ENCODE measurements around the gene CLIP4. TPM values are rescaled to one million over a fixed set of nuclear protein-coding genes. Genes with fewer than 3 reads are reported as not detected.
A peak's percentile ranks its signal among the peaks of the same experiment; 100 is the strongest.

Gene CLIP4
- total and polyA plus RNA-seq, 4 donors: 15.1 to 30.1 (median 23.1) TPM

DNA sequence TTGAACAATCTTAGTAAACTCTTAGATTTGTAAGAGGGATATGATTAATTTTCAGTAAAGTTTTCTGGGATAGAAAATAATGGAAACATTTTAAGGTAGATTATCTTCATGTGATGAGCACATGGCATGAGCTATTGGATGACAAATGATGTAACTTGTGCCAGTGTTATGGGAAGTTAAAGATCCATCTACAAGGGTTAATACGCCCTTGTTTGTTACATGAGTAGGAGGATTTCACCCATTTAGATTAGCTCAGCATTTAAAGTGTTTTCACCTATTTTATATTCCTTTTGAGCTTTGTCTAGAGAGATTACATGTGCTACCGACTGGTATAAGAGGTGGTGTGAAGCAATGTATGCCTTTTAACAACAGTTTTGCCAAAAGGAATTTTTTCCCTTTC is 5.6 kb downstream of the CLIP4 start:
- Histone ChIP-seq H3K9me3 (ENCODE audit: control insufficient read depth in 4 of 4, insufficient read depth in 3 of 4, low read length in 3 of 4) (no peaks in the 10 kb centered on the region), H3K27me3 (ENCODE audit: control insufficient read depth in 3 of 3, insufficient read depth in 3 of 3, low read length in 2 of 3) (peaks cover 0 to 8% (median 0%) of the 10 kb centered on the region in 3 donors), H3K36me3 (ENCODE audit: control insufficient read depth in 4 of 4, insufficient read depth in 4 of 4, low read length in 4 of 4) (peaks cover 0 to 9% (median 0%) of the 10 kb centered on the region in 4 donors), H3K4me1 (ENCODE audit: control insufficient read depth in 5 of 5, insufficient read depth in 5 of 5, low read length in 5 of 5) (peaks cover 0 to 16% (median 2%) of the 10 kb centered on the region in 5 donors), H3K27ac (ENCODE audit: low read depth in 1 of 2, low read length in 1 of 2) (no peak overlapping the region), H3K9ac (ENCODE audit: insufficient read depth in 1 of 2, low read length in 2 of 2) (no peak overlapping the region), H3K4me3 (no peak overlapping the region)
- ATAC-seq (ENCODE audit: insufficient read depth, low FRiP score) (no peak), DNase-seq (no peak)
- 88 to 90% methylated on average over 2 of the region's 2 CpGs for WGBS, 2 donors
- TF ChIP-seq CTCF (IDR thresholded peaks at IDR 0.05; ENCODE audit: control extremely low read depth, extremely low read depth): no peak

DNA sequence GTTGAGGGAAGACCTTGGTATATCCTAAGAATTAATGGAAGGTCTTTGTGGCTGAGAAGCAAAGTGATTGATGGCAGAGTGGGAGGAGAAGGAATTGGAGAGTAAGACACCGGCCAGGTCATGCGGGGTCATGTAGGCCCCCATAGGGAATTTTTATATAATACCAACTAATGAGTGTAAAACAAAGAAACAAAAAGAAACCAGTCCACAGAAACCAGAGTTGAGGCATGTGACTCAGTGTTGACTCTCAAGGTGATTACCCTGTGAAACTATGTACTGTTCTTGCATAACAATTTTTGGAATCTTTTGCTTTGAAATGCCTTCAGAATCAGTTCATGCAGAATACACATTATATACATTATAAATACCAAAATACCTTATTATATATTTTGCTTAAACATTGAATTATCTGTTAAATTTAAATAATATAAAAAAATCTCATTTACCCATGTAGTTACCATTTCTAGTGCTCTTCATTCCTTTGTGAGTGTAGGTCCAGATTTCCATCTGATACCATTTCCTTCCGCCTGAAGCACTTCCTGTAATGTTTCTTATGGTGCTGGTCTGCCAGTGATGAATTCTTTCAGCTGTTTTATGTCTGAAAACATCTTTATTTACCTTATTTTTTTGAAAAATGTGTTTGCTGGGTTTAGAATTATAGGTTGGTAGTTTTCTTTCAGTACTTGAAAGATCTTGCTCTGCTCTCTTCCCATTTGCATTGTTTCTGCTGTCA is 8.6 kb downstream of the CLIP4 start:
- Histone ChIP-seq H3K27ac (ENCODE audit: low read depth in 1 of 2, low read length in 1 of 2) (peak overlapping the region in 1 of 2 donors; percentile 66), H3K9me3 (ENCODE audit: control insufficient read depth in 4 of 4, insufficient read depth in 3 of 4, low read length in 3 of 4) (no peaks in the 10 kb centered on the region), H3K4me1 (ENCODE audit: control insufficient read depth in 5 of 5, insufficient read depth in 5 of 5, low read length in 5 of 5) (peaks cover 0 to 12% (median 0%) of the 10 kb centered on the region in 5 donors), H3K36me3 (ENCODE audit: control insufficient read depth in 4 of 4, insufficient read depth in 4 of 4, low read length in 4 of 4) (peaks cover 0 to 9% (median under 1%) of the 10 kb centered on the region in 4 donors), H3K9ac (ENCODE audit: insufficient read depth in 1 of 2, low read length in 2 of 2) (no peak overlapping the region), H3K4me3 (no peak overlapping the region), H3K27me3 (ENCODE audit: control insufficient read depth in 3 of 3, insufficient read depth in 3 of 3, low read length in 2 of 3) (peaks cover 0 to 3% (median 0%) of the 10 kb centered on the region in 3 donors)
- TF ChIP-seq CTCF (IDR thresholded peaks at IDR 0.05; ENCODE audit: control extremely low read depth, extremely low read depth): no peak
- DNase-seq (no peak), ATAC-seq (ENCODE audit: insufficient read depth, low FRiP score) (peak; percentile 53)
- 89 to 93% methylated on average over 3 of the region's 3 CpGs for WGBS, 2 donors

- TF ChIP-seq CTCF (IDR thresholded peaks at IDR 0.05; ENCODE audit: control extremely low read depth, extremely low read depth): no peak
- Histone ChIP-seq H3K9me3 (ENCODE audit: control insufficient read depth in 4 of 4, insufficient read depth in 3 of 4, low read length in 3 of 4) (no peaks in the 10 kb centered on the region), H3K4me1 (ENCODE audit: control insufficient read depth in 5 of 5, insufficient read depth in 5 of 5, low read length in 5 of 5) (peaks cover 0 to 13% (median 0%) of the 10 kb centered on the region in 5 donors), H3K27me3 (ENCODE audit: control insufficient read depth in 3 of 3, insufficient read depth in 3 of 3, low read length in 2 of 3) (peaks cover 0 to 3% (median 0%) of the 10 kb centered on the region in 3 donors), H3K36me3 (ENCODE audit: control insufficient read depth in 4 of 4, insufficient read depth in 4 of 4, low read length in 4 of 4) (peaks cover 0 to 9% (median under 1%) of the 10 kb centered on the region in 4 donors), H3K27ac (ENCODE audit: low read depth in 1 of 2, low read length in 1 of 2) (no peak overlapping the region), H3K4me3 (no peak overlapping the region), H3K9ac (ENCODE audit: insufficient read depth in 1 of 2, low read length in 2 of 2) (no peak overlapping the region)
- WGBS, 2 donors: 89% methylated on average over 1 of the region's 1 CpG
- DNase-seq (no peak), ATAC-seq (ENCODE audit: insufficient read depth, low FRiP score) (no peak)
Measured at GRCh38 chr2:29124504-29124903, 9.3 kb downstream of the CLIP4 start.
